GM12801 (cell line): ENCODE results near the gene FAM107A.

Experiments used
- TF ChIP-seq, protein P1 (sequence below): IDR thresholded peaks from one replicate; pipeline ENCODE4 v1.5.1; 2011; ENCODE audit warnings: control low read depth; ENCODE audit not compliant: insufficient read length; ENCODE audit errors: extremely low read depth

The FAM107A gene

DNA sequence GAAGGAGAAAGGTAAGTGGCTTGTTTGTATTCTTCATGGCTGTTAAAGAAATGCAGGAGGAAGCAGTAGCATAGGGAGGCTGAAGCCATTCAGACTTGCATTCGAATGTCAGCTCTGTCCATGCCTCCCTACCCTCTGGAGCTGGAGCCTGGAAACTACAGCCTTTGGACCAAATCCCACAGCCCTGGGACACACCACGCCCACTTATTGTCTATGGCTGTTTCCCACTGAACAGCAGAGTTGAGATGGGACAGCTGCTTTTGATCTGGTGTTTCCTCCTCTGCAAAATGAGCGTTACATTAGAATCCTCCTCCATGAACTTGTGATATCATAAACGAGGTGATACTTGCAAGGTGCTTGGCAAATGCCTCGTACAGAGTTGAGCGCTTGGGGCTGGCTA is 3.6 kb downstream of the FAM107A start:
- TF ChIP-seq, protein P1, sequence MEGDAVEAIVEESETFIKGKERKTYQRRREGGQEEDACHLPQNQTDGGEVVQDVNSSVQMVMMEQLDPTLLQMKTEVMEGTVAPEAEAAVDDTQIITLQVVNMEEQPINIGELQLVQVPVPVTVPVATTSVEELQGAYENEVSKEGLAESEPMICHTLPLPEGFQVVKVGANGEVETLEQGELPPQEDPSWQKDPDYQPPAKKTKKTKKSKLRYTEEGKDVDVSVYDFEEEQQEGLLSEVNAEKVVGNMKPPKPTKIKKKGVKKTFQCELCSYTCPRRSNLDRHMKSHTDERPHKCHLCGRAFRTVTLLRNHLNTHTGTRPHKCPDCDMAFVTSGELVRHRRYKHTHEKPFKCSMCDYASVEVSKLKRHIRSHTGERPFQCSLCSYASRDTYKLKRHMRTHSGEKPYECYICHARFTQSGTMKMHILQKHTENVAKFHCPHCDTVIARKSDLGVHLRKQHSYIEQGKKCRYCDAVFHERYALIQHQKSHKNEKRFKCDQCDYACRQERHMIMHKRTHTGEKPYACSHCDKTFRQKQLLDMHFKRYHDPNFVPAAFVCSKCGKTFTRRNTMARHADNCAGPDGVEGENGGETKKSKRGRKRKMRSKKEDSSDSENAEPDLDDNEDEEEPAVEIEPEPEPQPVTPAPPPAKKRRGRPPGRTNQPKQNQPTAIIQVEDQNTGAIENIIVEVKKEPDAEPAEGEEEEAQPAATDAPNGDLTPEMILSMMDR = no peak

DNA sequence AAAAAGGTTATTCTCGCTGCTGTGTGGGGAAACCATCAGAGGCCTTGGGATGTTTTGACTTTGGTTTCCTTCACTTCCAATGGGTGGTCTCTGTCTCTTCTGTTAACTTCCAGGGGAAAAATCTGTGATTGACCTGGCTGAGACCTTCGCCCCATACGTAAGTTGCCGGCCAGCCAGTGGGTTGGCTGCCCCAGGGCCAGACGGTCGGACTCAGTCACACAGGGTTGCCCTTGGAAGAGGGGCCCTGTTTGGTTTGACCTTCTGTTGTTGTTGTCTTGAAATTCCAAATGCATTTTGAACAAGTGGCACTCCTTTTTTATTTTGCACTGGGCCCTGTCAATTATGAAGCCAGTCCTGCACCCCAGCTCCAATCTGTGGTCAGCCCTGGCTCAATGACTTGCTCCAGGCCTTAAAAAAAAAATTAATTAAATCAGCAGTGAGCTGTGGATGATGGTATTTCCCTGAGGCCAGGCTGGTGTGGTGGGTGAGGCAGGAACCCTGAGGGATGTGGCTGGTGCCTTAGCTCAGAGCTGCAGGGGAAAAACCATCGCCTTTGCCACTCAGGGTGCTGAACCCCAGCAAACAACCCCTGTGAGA is 4.5 kb downstream of the FAM107A start:
- TF ChIP-seq, protein P1 = no peak

DNA sequence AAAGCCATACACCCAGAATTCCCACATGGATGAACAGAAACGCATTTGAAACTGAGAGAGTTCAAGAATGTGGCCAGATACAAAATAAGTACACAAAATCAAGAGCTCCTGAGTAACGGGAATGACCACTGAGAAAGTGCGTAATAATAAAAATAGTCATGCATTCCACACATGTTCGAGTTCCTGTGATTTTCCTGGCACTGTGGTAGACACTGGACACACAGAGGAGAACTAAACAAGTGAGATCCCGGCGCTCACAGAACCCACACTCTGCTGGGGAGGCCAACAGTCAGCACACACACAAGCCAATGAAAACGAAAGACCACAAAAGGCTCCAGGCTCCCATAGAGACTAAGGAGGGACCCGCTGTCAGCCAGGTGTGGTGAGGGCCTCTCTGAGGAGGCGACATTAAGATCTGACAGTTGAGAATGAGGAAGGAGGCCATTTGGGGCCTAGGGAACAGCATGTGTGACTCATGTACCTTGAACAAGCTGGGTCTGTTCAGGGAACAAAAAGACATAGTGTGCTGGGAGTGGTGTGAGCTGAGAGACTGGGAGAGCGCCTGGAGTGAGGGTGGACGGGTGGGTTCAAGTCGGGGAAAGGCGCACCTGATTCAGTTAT is 5.1 kb downstream of the FAM107A start:
- TF ChIP-seq, protein P1 = no peak

DNA sequence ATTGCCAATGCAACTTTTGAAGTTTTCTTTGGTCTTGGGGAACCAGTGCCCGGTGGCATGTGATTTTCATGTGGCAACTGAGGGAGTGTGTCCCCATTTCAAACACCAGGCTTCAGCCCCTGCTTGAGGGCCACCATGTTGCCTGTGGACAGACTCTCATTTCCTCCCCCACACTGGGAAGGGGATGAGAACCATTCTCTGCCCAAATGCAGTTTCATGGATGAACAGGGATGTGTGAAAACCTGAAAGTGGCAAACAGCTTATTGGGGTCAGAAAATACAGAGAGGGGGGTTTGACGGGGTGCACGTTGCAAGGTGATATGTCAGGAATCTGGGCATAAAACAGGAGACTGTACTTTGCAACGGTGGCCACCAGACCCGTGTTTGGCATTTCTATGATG is 6.3 kb downstream of the FAM107A start:
- TF ChIP-seq, protein P1 = no peak

DNA sequence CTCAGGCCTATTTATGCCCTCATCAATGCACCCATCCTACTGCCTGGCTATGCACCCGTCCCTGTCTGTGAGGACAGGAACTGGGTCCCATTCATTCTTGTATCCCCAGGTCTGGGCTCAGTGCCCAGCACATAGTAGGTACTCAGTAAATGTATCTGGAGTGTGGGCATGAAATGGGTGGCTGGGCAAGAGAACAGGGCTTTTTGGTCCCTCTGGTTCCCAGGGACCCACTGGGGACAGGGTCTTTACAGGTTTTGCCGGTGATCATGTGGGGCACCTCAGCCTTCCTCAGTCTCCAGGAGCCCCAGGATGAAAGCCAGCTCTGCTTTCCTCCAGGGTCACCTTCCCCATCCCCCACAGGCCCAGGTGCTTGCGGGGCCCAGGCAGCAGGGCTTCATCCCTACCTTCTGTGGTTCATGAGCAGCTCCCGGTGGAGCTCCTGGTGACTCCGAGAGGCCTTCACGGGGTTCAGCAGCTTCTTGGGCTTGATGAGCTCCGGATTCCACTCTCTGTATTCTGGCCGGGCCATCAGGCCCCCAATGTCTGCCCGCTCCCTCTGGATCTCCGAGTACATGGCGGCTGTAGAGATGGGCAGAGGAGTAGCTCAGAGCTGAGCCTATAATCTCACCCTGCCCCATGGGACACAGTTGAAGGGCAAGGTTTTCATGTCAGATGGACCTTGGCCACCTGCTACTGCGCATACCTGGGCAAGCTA is 7.7 kb downstream of the FAM107A start:
- TF ChIP-seq, protein P1 = no peak

DNA sequence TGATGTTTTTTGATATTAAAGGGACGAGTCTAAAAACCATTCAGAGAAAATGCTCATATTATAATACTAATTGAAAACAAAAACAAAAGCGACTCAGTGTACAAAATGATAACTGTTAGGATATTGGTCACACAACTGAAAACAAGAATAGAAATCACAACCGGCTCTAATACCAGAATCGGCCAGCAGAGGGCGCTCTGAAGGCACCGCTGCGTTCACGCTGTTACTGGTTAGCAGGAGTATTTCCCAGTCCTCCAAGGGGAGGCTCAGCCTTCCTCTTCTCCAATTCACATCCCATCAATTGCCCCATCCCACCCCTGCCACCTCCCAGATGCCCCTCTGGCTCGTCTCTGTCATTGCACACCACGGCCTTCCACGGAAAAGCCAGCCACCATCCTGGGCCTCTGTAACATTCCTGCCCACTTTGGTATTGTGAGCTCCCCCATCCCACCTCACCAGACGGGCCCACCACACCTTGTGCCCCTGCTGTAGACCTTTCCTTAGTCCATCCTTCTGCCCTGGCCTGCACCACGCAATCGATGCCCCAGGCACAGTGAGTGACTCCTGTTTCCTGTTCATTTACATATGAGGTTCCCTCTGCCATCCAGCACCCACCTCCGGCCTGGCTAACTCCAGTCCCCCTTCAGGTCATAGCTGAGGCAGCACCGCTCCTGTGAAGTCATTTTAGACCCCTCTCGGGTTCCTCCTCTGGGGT is 8.5 kb downstream of the FAM107A start:
- TF ChIP-seq, protein P1 = no peak

DNA sequence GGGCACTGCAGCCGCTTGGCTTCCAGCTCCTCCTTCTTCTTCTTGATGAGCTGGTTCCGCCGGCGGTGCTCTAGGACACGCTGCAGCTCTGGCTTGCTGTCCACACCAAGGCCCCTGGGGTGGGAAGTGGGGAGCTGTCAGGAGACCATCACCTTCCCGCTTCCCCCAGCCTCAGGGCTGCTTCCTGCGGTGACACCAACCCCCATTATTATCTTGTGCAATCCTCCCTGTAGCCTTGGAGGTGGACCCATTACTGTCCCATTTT is 10.0 kb downstream of the FAM107A start:
- TF ChIP-seq, protein P1 = no peak
